ENCODE data around the gene LIMA1. TPM values are rescaled to one million over a fixed set of nuclear protein-coding genes. Genes with fewer than 3 reads are reported as not detected.

The LIMA1 gene
- total RNA-seq, 2 donors from 2014 or later = 66.7 to 94.2 TPM

DNA sequence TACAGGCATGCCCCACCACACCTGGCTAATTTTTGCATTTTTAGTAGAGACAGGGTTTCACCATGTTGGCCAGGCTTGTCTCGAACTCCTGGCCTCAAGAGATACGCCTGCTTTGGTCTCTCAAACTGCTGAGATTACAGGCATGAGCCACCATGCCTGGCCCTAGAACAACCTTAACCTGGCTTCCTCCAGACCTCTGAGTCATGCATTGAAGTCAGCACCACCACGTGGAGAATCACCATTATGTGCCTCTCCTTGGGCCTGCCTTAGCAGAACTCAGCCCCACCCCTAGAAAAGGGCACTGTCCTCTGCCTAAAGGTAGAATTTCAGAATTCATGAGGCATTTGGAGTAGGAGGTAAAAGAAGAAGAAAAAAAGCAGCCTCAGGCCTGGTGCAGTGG is 49.0 kb downstream of the LIMA1 start:
- intact Hi-C loops (cut with DNase I) = no loop called here
- Histone ChIP-seq H3K4me3 (no peak overlapping the region), H3K27ac (no peak overlapping the region), H3K27me3 (replicated peaks; ENCODE audit: insufficient read depth) (no peaks in the 10 kb centered on the region), H3K4me1 (replicated peaks) (no peaks in the 10 kb centered on the region), H3K36me3 (no peaks in the 10 kb centered on the region), H3K9me3 (no peaks in the 10 kb centered on the region)
- 69% methylated on average over 3 of the region's 3 CpGs for WGBS
- no peak for DNase-seq (ENCODE audit: low spot score)
- no peak for TF ChIP-seq POLR2AphosphoS5 (IDR thresholded peaks at IDR 0.05)
- TF ChIP-seq, protein P1, sequence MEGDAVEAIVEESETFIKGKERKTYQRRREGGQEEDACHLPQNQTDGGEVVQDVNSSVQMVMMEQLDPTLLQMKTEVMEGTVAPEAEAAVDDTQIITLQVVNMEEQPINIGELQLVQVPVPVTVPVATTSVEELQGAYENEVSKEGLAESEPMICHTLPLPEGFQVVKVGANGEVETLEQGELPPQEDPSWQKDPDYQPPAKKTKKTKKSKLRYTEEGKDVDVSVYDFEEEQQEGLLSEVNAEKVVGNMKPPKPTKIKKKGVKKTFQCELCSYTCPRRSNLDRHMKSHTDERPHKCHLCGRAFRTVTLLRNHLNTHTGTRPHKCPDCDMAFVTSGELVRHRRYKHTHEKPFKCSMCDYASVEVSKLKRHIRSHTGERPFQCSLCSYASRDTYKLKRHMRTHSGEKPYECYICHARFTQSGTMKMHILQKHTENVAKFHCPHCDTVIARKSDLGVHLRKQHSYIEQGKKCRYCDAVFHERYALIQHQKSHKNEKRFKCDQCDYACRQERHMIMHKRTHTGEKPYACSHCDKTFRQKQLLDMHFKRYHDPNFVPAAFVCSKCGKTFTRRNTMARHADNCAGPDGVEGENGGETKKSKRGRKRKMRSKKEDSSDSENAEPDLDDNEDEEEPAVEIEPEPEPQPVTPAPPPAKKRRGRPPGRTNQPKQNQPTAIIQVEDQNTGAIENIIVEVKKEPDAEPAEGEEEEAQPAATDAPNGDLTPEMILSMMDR (IDR thresholded peaks at IDR 0.05) = no peak
- no peak for TF ChIP-seq POLR2A (IDR thresholded peaks at IDR 0.05)

DNA sequence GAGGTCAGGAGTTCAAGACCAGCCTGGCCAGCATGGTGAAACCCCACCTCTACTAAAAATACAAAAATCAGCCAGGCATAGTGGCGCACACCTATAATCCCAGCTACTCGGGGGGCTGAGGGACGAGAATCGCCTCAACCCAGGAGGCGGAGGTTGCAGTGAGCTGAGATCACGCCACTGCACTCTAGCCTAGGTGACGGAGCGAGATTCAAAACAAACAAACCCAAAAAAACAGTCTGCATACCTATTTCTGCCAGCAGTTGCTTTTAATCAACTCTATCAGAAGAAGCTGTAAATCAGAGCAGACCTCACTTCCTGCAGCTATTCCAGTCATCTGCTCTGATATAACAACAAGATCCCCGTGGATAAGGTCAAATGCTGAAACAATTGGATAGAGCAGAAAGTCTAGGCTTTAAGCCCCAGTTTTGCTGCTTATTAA is 50.5 kb downstream of the LIMA1 start:
- TF ChIP-seq, protein P1 (IDR thresholded peaks at IDR 0.05) = no peak
- TF ChIP-seq POLR2AphosphoS5 (IDR thresholded peaks at IDR 0.05) (no peak), POLR2A (IDR thresholded peaks at IDR 0.05) (no peak)
- H3K4me1 ChIP-seq (replicated peaks) = no peaks in the 10 kb centered on the region
- H3K9me3 ChIP-seq = no peaks in the 10 kb centered on the region
- H3K36me3 ChIP-seq = no peaks in the 10 kb centered on the region
- DNase-seq (ENCODE audit: low spot score) = no peak
- no peak overlapping the region for H3K4me3 ChIP-seq
- intact Hi-C loops (cut with DNase I) = no loop called here
- WGBS = 51% methylated on average over 9 of the region's 9 CpGs
- no peaks in the 10 kb centered on the region for H3K27me3 ChIP-seq (replicated peaks; ENCODE audit: insufficient read depth)
- H3K27ac ChIP-seq = peak overlapping the region in 1 of 2 donors; percentile 11

DNA sequence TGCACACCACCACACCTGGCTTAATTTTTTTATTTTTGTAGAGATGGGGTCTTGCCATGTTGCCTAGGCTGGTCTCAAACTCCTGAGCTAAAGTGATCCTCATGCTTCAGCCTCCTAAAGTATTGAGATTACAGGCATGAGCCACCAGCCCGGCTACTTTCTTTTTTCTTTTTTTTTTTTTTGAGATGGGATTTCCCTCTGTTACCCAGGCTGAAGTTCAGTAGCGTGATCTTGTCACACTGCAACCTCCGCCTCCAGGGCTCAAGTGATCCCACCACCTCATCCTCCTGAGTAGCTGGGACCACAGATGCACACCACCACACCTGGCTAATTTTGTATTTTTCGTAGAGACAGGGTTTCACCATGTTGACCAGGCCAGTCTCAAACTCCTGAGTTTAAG is 51.1 kb downstream of the LIMA1 start:
- Histone ChIP-seq H3K36me3 (no peaks in the 10 kb centered on the region), H3K4me3 (no peak overlapping the region), H3K9me3 (no peaks in the 10 kb centered on the region), H3K27me3 (replicated peaks; ENCODE audit: insufficient read depth) (no peaks in the 10 kb centered on the region), H3K27ac (no peak overlapping the region), H3K4me1 (replicated peaks) (no peaks in the 10 kb centered on the region)
- no peak for DNase-seq (ENCODE audit: low spot score)
- no peak for TF ChIP-seq POLR2AphosphoS5 (IDR thresholded peaks at IDR 0.05)
- intact Hi-C loops (cut with DNase I) = no loop called here
- WGBS = 97% methylated on average over 4 of the region's 4 CpGs

DNA sequence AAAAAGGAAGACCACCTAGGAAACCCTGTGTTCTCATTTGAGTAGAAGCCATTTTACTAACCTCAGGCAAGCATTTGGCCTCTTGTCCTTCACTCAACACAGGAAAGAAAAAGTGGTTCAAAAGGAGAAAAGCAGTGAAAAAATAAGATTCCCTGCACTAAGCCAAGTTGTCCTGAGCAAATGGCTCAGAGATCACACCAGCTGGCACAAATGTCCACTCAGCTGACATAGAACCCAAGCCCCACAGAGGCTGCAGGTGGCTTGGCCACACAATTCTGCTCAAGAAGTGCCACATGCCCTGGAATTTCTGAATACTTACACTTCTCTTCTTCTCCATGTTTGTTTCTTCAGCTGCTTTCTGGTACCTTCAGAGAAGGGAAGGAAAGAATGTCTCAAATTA is 52.0 kb downstream of the LIMA1 start:
- no peak for TF ChIP-seq POLR2A (IDR thresholded peaks at IDR 0.05)
- TF ChIP-seq, protein P1 (IDR thresholded peaks at IDR 0.05) = no peak
- TF ChIP-seq POLR2AphosphoS5 (IDR thresholded peaks at IDR 0.05) = no peak
- H3K27ac ChIP-seq = no peak overlapping the region
- no peaks in the 10 kb centered on the region for H3K27me3 ChIP-seq (replicated peaks; ENCODE audit: insufficient read depth)
- no peak for DNase-seq (ENCODE audit: low spot score)
- no peaks in the 10 kb centered on the region for H3K4me1 ChIP-seq (replicated peaks)
- H3K9me3 ChIP-seq = no peaks in the 10 kb centered on the region
- intact Hi-C loops (cut with DNase I) = no loop called here
- H3K4me3 ChIP-seq = no peak overlapping the region
- H3K36me3 ChIP-seq = no peaks in the 10 kb centered on the region

DNA sequence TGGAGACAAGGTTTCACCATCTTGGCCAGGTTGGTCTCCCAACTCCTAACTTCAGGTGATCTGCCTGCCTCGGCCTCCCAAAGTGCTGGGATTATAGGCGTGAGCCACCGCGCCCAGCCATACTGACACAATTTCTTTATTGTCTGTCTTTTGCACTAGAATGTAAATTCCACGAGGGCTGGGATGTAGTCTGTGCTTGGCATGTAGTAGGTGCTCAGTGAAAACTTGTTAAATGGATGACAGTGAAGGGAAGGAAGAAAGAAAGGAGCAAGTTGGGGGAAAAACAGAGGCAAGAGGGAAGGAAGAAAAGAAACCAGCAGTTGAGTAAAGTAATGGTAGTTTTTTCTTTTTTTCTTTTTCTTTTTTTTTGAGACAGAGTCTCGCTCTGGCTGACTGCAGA is 53.1 kb downstream of the LIMA1 start:
- H3K36me3 ChIP-seq = no peaks in the 10 kb centered on the region
- no peaks in the 10 kb centered on the region for H3K27me3 ChIP-seq (replicated peaks; ENCODE audit: insufficient read depth)
- no peak overlapping the region for H3K4me3 ChIP-seq
- no peaks in the 10 kb centered on the region for H3K9me3 ChIP-seq
- no peak overlapping the region for H3K27ac ChIP-seq
- 94% methylated on average over 6 of the region's 6 CpGs for WGBS
- no peaks in the 10 kb centered on the region for H3K4me1 ChIP-seq (replicated peaks)
- intact Hi-C loops (cut with DNase I) = no loop called here
- no peak for TF ChIP-seq POLR2AphosphoS5 (IDR thresholded peaks at IDR 0.05)
- TF ChIP-seq, protein P1 (IDR thresholded peaks at IDR 0.05) = no peak
- TF ChIP-seq POLR2A (IDR thresholded peaks at IDR 0.05) = no peak
- no peak for DNase-seq (ENCODE audit: low spot score)
